B cell (primary cell): ENCODE measurements around the gene MYB. TPM values are rescaled to one million over a fixed set of nuclear protein-coding genes. Genes with fewer than 3 reads are reported as not detected.

ENCODE experiments used
- ATAC-seq: fragments of 200-7000 bp; cut with Tn5 transposase; one replicate; pipeline ENCODE4 v1.10.0; 2021; ENCODE audit warnings: low read depth, mild to moderate bottlenecking, moderate number of reproducible peaks, moderate library complexity
- CTCF ChIA-PET: fragments of 350-600 bp; sonication (Branson Sonifier 250); formaldehyde crosslinking; loops from one replicate; lab custom pipeline; 2021; ENCODE audit warnings: antibody characterized with exemption, inconsistent platforms; lab: Charles Lee
- POLR2A ChIA-PET: fragments of 350-600 bp; sonication (Branson Sonifier 250); formaldehyde crosslinking; loops from one replicate; lab custom pipeline; 2021; ENCODE audit warnings: antibody characterized with exemption; lab: Charles Lee
- DNase-seq: peaks from one replicate; pipeline ENCODE4 v3.0.0; 2013
- H2AFZ ChIP-seq: 2 replicates; pipeline ENCODE4 v1.6.1; 2012; ENCODE audit warnings: mild to moderate bottlenecking, low read depth, low read length; ENCODE audit not compliant: insufficient read depth, poor library complexity, severe bottlenecking
- H3K27ac ChIP-seq, 2 donors: 1 replicate in 1 of 2; 2 replicates in 1 of 2; pipeline ENCODE4 v1.5.1; 2012 to 2013; ENCODE audit warnings: low read length in 2 of 2, mild to moderate bottlenecking in 2 of 2, moderate library complexity in 1 of 2
- H3K27me3 ChIP-seq, 4 experiments: fragments of 200-600 bp in 1 of 4; sonication (generic) in 1 of 4; replicated peaks in 1 of 4; 1 replicate in 2 of 4; 2 replicates in 2 of 4; pipeline versions ENCODE4 v1.6.1 to v1.7.0; 2013 to 2016; ENCODE audit warnings: low read length in 3 of 4, mild to moderate bottlenecking in 2 of 4, mixed read lengths in 1 of 4, moderate library complexity in 1 of 4; ENCODE audit not compliant: insufficient read depth in 4 of 4, control insufficient read depth in 3 of 4; ENCODE audit errors: control extremely low read depth in 1 of 4
- H3K36me3 ChIP-seq, 2 experiments: replicated peaks in 1 of 2; 1 replicate in 1 of 2; 2 replicates in 1 of 2; pipeline versions ENCODE4 v1.6.1 to v1.7.1; 2013; ENCODE audit warnings: low read length in 1 of 2; ENCODE audit not compliant: insufficient read depth in 2 of 2, control insufficient read depth in 1 of 2; ENCODE audit errors: control extremely low read depth in 1 of 2, extremely low read depth in 1 of 2
- H3K4me1 ChIP-seq, 2 donors: fragments of 200-600 bp in 1 of 2; sonication (generic) in 1 of 2; 1 replicate in 1 of 2; 2 replicates in 1 of 2; pipeline versions ENCODE4 v1.5.1 to v1.6.1; 2013 to 2017; ENCODE audit warnings: low read length in 2 of 2; ENCODE audit not compliant: control insufficient read depth in 2 of 2, insufficient read depth in 2 of 2
- H3K4me2 ChIP-seq: replicated peaks from 2 replicates; pipeline ENCODE3; 2012; ENCODE audit warnings: mild to moderate bottlenecking, low read depth, low read length; ENCODE audit not compliant: poor library complexity, severe bottlenecking
- H3K4me3 ChIP-seq, 5 experiments: fragments of 200-600 bp in 1 of 5; sonication (generic) in 1 of 5; 1 replicate in 3 of 5; 2 replicates in 2 of 5; pipeline versions ENCODE4 v1.5.1 to v1.7.0; 2011 to 2016; ENCODE audit warnings: low read length in 4 of 5, mild to moderate bottlenecking in 4 of 5, low read depth in 2 of 5, control low read depth in 1 of 5, moderate library complexity in 1 of 5; ENCODE audit not compliant: insufficient read depth in 1 of 5; ENCODE audit errors: control extremely low read depth in 1 of 5, extremely low read depth in 1 of 5
- H3K79me2 ChIP-seq: fragments of 200-600 bp; sonication (generic); one replicate; pipeline ENCODE4 v1.6.0; 2016; ENCODE audit warnings: low read length; ENCODE audit not compliant: control insufficient read depth, insufficient read depth
- H3K9ac ChIP-seq: fragments of 200-600 bp; sonication (generic); 2 replicates; pipeline ENCODE4 v1.6.1; 2017; ENCODE audit warnings: mild to moderate bottlenecking, low read length, moderate library complexity
- H3K9me3 ChIP-seq, 3 donors: one replicate each; pipeline versions ENCODE4 v1.6.1 to v1.7.1; 2013; ENCODE audit warnings: low read length in 2 of 3; ENCODE audit not compliant: control insufficient read depth in 2 of 3, insufficient read depth in 1 of 3; ENCODE audit errors: control extremely low read depth in 1 of 3
- H4K20me1 ChIP-seq: 2 replicates; pipeline ENCODE4 v1.6.0; 2012; ENCODE audit warnings: mild to moderate bottlenecking, low read length; ENCODE audit not compliant: insufficient read depth, control insufficient read depth, poor library complexity, severe bottlenecking
- H3K27ac Mint-ChIP-seq: one replicate; pipeline ENCODE4 v1.8.0; 2021; ENCODE audit warnings: mixed read lengths
- H3K27me3 Mint-ChIP-seq: one replicate; pipeline ENCODE4 v1.8.0; 2021; ENCODE audit warnings: mixed read lengths
- H3K4me1 Mint-ChIP-seq: one replicate; pipeline ENCODE4 v1.8.0; 2021; ENCODE audit warnings: mixed read lengths
- H3K4me3 Mint-ChIP-seq: one replicate; pipeline ENCODE4 v1.8.0; 2021; ENCODE audit warnings: mixed read lengths
- H3K9me3 Mint-ChIP-seq: one replicate; pipeline ENCODE4 v1.8.0; 2022; ENCODE audit warnings: mixed read lengths; ENCODE audit not compliant: insufficient read depth
- EZH2 ChIP-seq: IDR thresholded peaks from 2 replicates; pipeline ENCODE4 v1.6.1; 2012; ENCODE audit warnings: borderline replicate concordance, low read depth, mild to moderate bottlenecking, moderate library complexity, low read length; ENCODE audit not compliant: insufficient read depth, poor library complexity, severe bottlenecking
- WGBS: methylation state at CpG from one replicate; pipeline ENCODE4 v1.1.5; 2013; ENCODE audit warnings: missing lambda C conversion rate; ENCODE audit not compliant: insufficient coverage; 5-methylcytosine and 5-hydroxymethylcytosine counted together
- intact Hi-C: fragments of 100-400 bp; cut with micrococcal nuclease; formaldehyde crosslinking; loops from one replicate; pipeline ENCODE4 v1.10.0; 2022
- polyA plus RNA-seq: library from polyadenylated mRNA; depleted of rRNA; stranded (reverse); fragments of >200 nt; gene quantifications from 2 replicates; pipeline ENCODE4 v1.2.3, GENCODE V29; 2012
- total RNA-seq, 2 donors: library from RNA; stranded (reverse); fragments of 120-200 nt in 1 of 2; gene quantifications; 1 replicate in 1 of 2; 2 replicates in 1 of 2; pipeline versions ENCODE4 v1.2.3 to v1.2.4, GENCODE V29; 2013 to 2022
- TF ChIP-seq, protein P1 (sequence below): fragments of 200-600 bp; IDR thresholded peaks from one replicate; pipeline ENCODE4 v1.8.0; 2022; ENCODE audit warnings: antibody characterized with exemption, mild to moderate bottlenecking

The MYB gene
- total and polyA plus RNA-seq, 2 donors (not counting 1 experiment from before 2014, with no cell fraction given), result 0.46 to 1.4 TPM

DNA sequence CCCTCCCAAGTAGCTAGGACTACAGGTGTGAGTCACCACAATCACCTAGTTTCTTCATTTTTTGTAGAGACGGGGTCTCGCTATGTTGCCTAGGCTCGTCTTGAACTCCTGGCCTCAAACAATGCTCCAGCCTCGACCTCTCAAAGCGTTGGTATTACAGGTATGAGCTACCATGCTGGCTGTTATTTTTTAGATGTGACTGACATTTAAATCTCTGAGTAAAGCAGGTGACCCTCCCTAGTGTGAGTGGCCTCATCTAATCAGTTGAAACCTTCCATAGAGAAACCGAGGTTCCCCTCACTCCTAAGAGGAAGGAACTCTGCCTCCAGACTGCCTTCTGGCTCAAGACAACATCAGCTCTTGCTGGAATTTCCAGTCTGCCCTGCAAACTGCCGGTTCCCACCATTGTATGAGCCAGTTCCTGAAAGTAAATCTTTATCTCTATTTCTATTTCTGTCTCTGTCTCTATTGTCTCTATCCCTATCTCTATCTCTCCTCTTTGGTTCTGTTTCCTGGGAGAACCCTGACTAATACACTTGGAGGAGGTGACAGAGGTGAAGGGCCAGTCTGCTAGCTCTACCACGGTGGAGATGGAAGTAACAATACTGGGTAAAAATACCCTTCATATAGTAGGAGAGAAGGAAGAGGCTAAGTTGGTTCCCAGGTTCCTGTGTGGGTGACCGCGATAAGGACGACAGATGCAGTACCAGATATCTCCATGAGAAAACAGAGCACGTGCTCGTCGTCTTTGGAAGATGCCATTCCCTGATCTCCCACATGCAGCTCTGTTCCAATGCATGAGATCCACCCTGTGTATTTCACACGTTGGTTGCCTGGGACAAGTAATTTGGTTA is 81.0 kb downstream of the MYB start:
- WGBS, result 76% methylated on average over 11 of the region's 15 CpGs
- ChIA-PET CTCF (interaction anchor here (0.6 kb wide), 1 partner anchor 342 kb away, joined by 3 read pairs; no protein-coding TSS in a partner anchor), POLR2A (no interaction called here)
- Histone ChIP-seq H3K4me1 (peaks cover 8 to 9% of the 10 kb centered on the region in 2 donors), H3K4me3 (no peak overlapping the region), H4K20me1 (no peaks in the 10 kb centered on the region), H3K27ac (no peak overlapping the region), H3K36me3 (no peaks in the 10 kb centered on the region), H3K9ac (no peak overlapping the region), H3K9me3 (peaks cover 0 to 3% (median 0%) of the 10 kb centered on the region in 3 donors), H3K4me2 (no peak overlapping the region), H3K27me3 (peaks cover 0 to 3% (median 0%) of the 10 kb centered on the region in 4 experiments), H2AFZ (no peak overlapping the region), H3K79me2 (no peaks in the 10 kb centered on the region)
- no peak for TF ChIP-seq EZH2
- TF ChIP-seq, protein P1, sequence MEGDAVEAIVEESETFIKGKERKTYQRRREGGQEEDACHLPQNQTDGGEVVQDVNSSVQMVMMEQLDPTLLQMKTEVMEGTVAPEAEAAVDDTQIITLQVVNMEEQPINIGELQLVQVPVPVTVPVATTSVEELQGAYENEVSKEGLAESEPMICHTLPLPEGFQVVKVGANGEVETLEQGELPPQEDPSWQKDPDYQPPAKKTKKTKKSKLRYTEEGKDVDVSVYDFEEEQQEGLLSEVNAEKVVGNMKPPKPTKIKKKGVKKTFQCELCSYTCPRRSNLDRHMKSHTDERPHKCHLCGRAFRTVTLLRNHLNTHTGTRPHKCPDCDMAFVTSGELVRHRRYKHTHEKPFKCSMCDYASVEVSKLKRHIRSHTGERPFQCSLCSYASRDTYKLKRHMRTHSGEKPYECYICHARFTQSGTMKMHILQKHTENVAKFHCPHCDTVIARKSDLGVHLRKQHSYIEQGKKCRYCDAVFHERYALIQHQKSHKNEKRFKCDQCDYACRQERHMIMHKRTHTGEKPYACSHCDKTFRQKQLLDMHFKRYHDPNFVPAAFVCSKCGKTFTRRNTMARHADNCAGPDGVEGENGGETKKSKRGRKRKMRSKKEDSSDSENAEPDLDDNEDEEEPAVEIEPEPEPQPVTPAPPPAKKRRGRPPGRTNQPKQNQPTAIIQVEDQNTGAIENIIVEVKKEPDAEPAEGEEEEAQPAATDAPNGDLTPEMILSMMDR, result no peak
- Mint-ChIP-seq H3K4me3 (no peak overlapping the region), H3K9me3 (no peaks in the 10 kb centered on the region), H3K4me1 (peaks cover 12% of the 10 kb centered on the region), H3K27ac (no peak overlapping the region), H3K27me3 (peaks cover 4% of the 10 kb centered on the region)
- DNase-seq, result no peak
- ATAC-seq, result no peak
- intact Hi-C loops, result no loop called here

DNA sequence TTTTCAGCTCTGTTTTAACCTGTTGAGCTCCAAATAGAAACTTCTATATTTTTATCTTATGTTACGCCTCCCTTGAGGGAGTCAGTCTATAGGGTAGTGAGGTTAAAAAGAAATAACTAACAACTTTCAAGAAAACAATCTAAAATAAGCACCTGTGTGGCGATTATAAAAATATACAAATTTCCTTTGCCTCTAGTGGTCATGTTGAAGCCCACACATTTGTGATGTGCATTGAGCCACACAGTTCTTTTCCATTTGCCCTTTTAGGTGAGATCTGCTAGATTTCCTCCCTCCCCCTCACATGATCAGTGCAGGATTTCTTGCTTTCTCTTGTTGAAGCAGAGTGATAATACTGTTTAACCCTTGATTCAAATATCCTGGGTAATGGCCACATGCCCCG is 84.2 kb downstream of the MYB start:
- H3K4me2 ChIP-seq, result no peak overlapping the region
- CTCF ChIA-PET, result no interaction called here
- peaks cover 0 to 3% (median 0%) of the 10 kb centered on the region in 4 experiments for H3K27me3 ChIP-seq
- Mint-ChIP-seq H3K27ac (no peak overlapping the region), H3K4me1 (peaks cover 19% of the 10 kb centered on the region), H3K27me3 (no peaks in the 10 kb centered on the region), H3K9me3 (no peaks in the 10 kb centered on the region), H3K4me3 (no peak overlapping the region)
- no peaks in the 10 kb centered on the region for H3K36me3 ChIP-seq
- H2AFZ ChIP-seq, result no peak overlapping the region
- H3K4me1 ChIP-seq, result peaks cover 11 to 12% of the 10 kb centered on the region in 2 donors
- POLR2A ChIA-PET, result interaction anchor here (0.7 to 0.8 kb wide), 2 partner anchors 95 to 284 kb away, joined by 4 to 7 read pairs; no protein-coding TSS in a partner anchor
- no peak for TF ChIP-seq EZH2
- TF ChIP-seq, protein P1, result no peak
- peaks cover 0 to 3% (median 0%) of the 10 kb centered on the region in 3 donors for H3K9me3 ChIP-seq
- 100% methylated on average over 1 of the region's 3 CpGs for WGBS
- no peak for ATAC-seq
- H3K27ac ChIP-seq, result no peak overlapping the region
- DNase-seq, result no peak
- no peaks in the 10 kb centered on the region for H4K20me1 ChIP-seq
- intact Hi-C loops, result no loop called here
- H3K4me3 ChIP-seq, result no peak overlapping the region
- no peaks in the 10 kb centered on the region for H3K79me2 ChIP-seq
- no peak overlapping the region for H3K9ac ChIP-seq
